Measurements from ENCODE around the gene FMNL3. TPM values are rescaled to one million over a fixed set of nuclear protein-coding genes. Genes with fewer than 3 reads are reported as not detected.

The FMNL3 gene
- total RNA-seq, 1 experiment from 2014 or later: 5.6 TPM

GRCh38 chr12:49661746-49662145, 45.5 kb downstream of the FMNL3 start:
- CTCF ChIA-PET: interaction anchor here (0.6 kb wide), 1 partner anchor 36 kb away, joined by 3 read pairs; no protein-coding TSS in a partner anchor
- H2AFZ ChIP-seq: no peak overlapping the region
- H3K79me2 ChIP-seq (ENCODE audit: low read depth): no peaks in the 10 kb centered on the region
- no peaks in the 10 kb centered on the region for H3K27me3 ChIP-seq (ENCODE audit: insufficient read depth, low read depth)
- no peak overlapping the region for H3K4me3 ChIP-seq
- H3K36me3 ChIP-seq (ENCODE audit: low read depth): no peaks in the 10 kb centered on the region
- intact Hi-C loops (cut with micrococcal nuclease; ENCODE audit: unreplicated experiment): no loop called here
- H3K4me1 ChIP-seq (replicated peaks; ENCODE audit: insufficient read depth): no peaks in the 10 kb centered on the region
- no TSS peak for BruUV-seq (replicated peaks)
- no peak for TF ChIP-seq EZH2 (IDR thresholded peaks at IDR 0.05; ENCODE audit: low read depth)
- TF ChIP-seq, protein P1, sequence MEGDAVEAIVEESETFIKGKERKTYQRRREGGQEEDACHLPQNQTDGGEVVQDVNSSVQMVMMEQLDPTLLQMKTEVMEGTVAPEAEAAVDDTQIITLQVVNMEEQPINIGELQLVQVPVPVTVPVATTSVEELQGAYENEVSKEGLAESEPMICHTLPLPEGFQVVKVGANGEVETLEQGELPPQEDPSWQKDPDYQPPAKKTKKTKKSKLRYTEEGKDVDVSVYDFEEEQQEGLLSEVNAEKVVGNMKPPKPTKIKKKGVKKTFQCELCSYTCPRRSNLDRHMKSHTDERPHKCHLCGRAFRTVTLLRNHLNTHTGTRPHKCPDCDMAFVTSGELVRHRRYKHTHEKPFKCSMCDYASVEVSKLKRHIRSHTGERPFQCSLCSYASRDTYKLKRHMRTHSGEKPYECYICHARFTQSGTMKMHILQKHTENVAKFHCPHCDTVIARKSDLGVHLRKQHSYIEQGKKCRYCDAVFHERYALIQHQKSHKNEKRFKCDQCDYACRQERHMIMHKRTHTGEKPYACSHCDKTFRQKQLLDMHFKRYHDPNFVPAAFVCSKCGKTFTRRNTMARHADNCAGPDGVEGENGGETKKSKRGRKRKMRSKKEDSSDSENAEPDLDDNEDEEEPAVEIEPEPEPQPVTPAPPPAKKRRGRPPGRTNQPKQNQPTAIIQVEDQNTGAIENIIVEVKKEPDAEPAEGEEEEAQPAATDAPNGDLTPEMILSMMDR (conservative IDR thresholded peaks at IDR 0.05): no peak
- no peaks in the 10 kb centered on the region for H3K9me3 ChIP-seq (ENCODE audit: insufficient read depth, low read depth)
- H3K9me2 ChIP-seq (ENCODE audit: insufficient read depth): no peaks in the 10 kb centered on the region
- no peak overlapping the region for H3K4me2 ChIP-seq
- POLR2A ChIA-PET (ENCODE audit: unreplicated experiment): no interaction called here
- H3F3A ChIP-seq (ENCODE audit: insufficient read depth, low read depth): no peaks in the 10 kb centered on the region
- H3K27ac ChIP-seq: no peak overlapping the region
- no peaks in the 10 kb centered on the region for H4K20me1 ChIP-seq (ENCODE audit: insufficient read depth)
- no peak for DNase-seq

DNA sequence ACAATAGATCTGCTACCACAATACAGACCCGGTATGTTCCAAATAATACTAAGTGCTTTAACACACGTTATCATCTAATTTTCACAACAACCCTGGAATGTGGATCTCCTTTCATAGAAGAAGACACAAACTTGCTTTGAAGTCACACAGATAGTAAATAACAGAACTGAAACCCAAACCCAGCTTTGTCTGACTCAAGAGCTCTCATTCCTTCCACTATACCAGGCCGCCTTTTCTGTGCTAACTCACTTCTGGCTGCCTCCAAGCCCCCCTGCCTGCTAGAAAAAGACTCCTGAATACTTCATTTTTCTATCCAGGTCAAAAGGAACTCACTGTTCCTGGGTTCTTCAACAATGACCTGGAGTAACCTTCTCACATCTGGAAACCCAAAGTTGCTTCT, 46.0 kb downstream of the FMNL3 start:
- no peaks in the 10 kb centered on the region for H3K9me3 ChIP-seq (ENCODE audit: insufficient read depth, low read depth)
- DNase-seq: no peak
- no peaks in the 10 kb centered on the region for H3K4me1 ChIP-seq (replicated peaks; ENCODE audit: insufficient read depth)
- H3K4me3 ChIP-seq: no peak overlapping the region
- no peak overlapping the region for H3K27ac ChIP-seq
- no peaks in the 10 kb centered on the region for H4K20me1 ChIP-seq (ENCODE audit: insufficient read depth)
- CTCF ChIA-PET: interaction anchor here (0.5 to 0.6 kb wide), 2 partner anchors 36 to 43 kb away, joined by 3 to 6 read pairs; no protein-coding TSS in a partner anchor
- no peak overlapping the region for H2AFZ ChIP-seq
- POLR2A ChIA-PET (ENCODE audit: unreplicated experiment): no interaction called here
- H3F3A ChIP-seq (ENCODE audit: insufficient read depth, low read depth): no peaks in the 10 kb centered on the region
- intact Hi-C loops (cut with micrococcal nuclease; ENCODE audit: unreplicated experiment): no loop called here
- H3K27me3 ChIP-seq (ENCODE audit: insufficient read depth, low read depth): no peaks in the 10 kb centered on the region
- no peak for TF ChIP-seq EZH2 (IDR thresholded peaks at IDR 0.05; ENCODE audit: low read depth)
- TF ChIP-seq, protein P1 (conservative IDR thresholded peaks at IDR 0.05): no peak
- no peaks in the 10 kb centered on the region for H3K79me2 ChIP-seq (ENCODE audit: low read depth)
- no peak overlapping the region for H3K4me2 ChIP-seq
- no TSS peak for BruUV-seq (replicated peaks)
- no peaks in the 10 kb centered on the region for H3K9me2 ChIP-seq (ENCODE audit: insufficient read depth)
- H3K36me3 ChIP-seq (ENCODE audit: low read depth): no peaks in the 10 kb centered on the region

- ChIA-PET CTCF (no interaction called here), POLR2A (ENCODE audit: unreplicated experiment) (no interaction called here)
- Histone ChIP-seq H3K27me3 (ENCODE audit: insufficient read depth, low read depth) (no peaks in the 10 kb centered on the region), H3K36me3 (ENCODE audit: low read depth) (no peaks in the 10 kb centered on the region), H3K4me1 (replicated peaks; ENCODE audit: insufficient read depth) (no peaks in the 10 kb centered on the region), H4K20me1 (ENCODE audit: insufficient read depth) (no peaks in the 10 kb centered on the region), H3K27ac (no peak overlapping the region), H3K9me2 (ENCODE audit: insufficient read depth) (no peaks in the 10 kb centered on the region), H3K4me2 (no peak overlapping the region), H3K4me3 (no peak overlapping the region), H2AFZ (no peak overlapping the region), H3K79me2 (ENCODE audit: low read depth) (no peaks in the 10 kb centered on the region), H3K9me3 (ENCODE audit: insufficient read depth, low read depth) (no peaks in the 10 kb centered on the region), H3F3A (ENCODE audit: insufficient read depth, low read depth) (no peaks in the 10 kb centered on the region)
- TF ChIP-seq, protein P1 (conservative IDR thresholded peaks at IDR 0.05): no peak
- TF ChIP-seq EZH2 (IDR thresholded peaks at IDR 0.05; ENCODE audit: low read depth): no peak
- intact Hi-C loops (cut with micrococcal nuclease; ENCODE audit: unreplicated experiment): no loop called here
- no TSS peak for BruUV-seq (replicated peaks)
- DNase-seq: no peak
These were observed 47.5 kb downstream of the FMNL3 start for GRCh38 chr12:49659753-49660152.
